K562 (cell line): Measurements from ENCODE around the gene ZNF618. TPM values are rescaled to one million over a fixed set of nuclear protein-coding genes. Genes with fewer than 3 reads are reported as not detected.

Experiments used
- ATAC-seq: fragments of 200-7000 bp; cut with Tn5 transposase; 3 replicates; pipeline ENCODE4 v1.9.1; 2020; ENCODE audit warnings: moderate library complexity
- BruUV-seq: library from RNA; stranded (reverse); fragments of 400-500 nt; replicated peaks from 2 replicates; lab custom pipeline; 2021; lab: Mats Ljungman, UMichigan
- CTCF ChIA-PET: fragments of 300-600 bp; formaldehyde crosslinking; extraction: SDS; loops from one replicate; lab custom pipeline; 2021; ENCODE audit warnings: low intra/inter-chr PET ratio; lab: Yijun Ruan, JAX
- POLR2A ChIA-PET: fragments of 300-600, 350-650 bp; sonication (Branson Sonifier 250); formaldehyde crosslinking; extraction: SDS; loops from one replicate; lab custom pipeline; 2021; ENCODE audit warnings: antibody characterized with exemption, inconsistent platforms; lab: Yijun Ruan, JAX
- DNase-seq, 4 experiments: peaks; one replicate each; pipeline versions ENCODE4 v3.0.0 to v3.0.0-alpha.2; 2011 to 2018; ENCODE audit warnings: low spot score in 3 of 4, mixed read lengths in 3 of 4; ENCODE audit errors: extremely low read depth in 1 of 4
- FAIRE-seq: peaks from 2 replicates; lab custom pipeline; 2011; peaks lifted over from hg19 to GRCh38; lab: Jason Lieb, UNC
- H2AFZ ChIP-seq: 2 replicates; pipeline ENCODE4 v1.6.0; 2011; ENCODE audit warnings: low read depth, low read length, control low read depth, inconsistent platforms
- H3K27ac ChIP-seq: fragments of 200-600 bp; 3 replicates; pipeline ENCODE4 v1.8.0; 2011; ENCODE audit warnings: low read depth, mild to moderate bottlenecking, control low read depth, inconsistent platforms, low read length, moderate library complexity, mixed read lengths; ENCODE audit errors: extremely low read depth
- H3K27me3 ChIP-seq, 2 experiments: fragments of 300-600 bp in 1 of 2; 2 replicates in 1 of 2; 3 replicates in 1 of 2; pipeline versions ENCODE4 v1.6.0 to v1.8.0; 2011; ENCODE audit warnings: inconsistent platforms in 2 of 2, low read length in 2 of 2, mild to moderate bottlenecking in 1 of 2, mixed read lengths in 1 of 2, moderate library complexity in 1 of 2; ENCODE audit not compliant: control insufficient read depth in 2 of 2, insufficient read depth in 2 of 2
- H3K36me3 ChIP-seq: fragments of 300-600 bp; 3 replicates; pipeline ENCODE4 v1.8.0; 2011; ENCODE audit warnings: mild to moderate bottlenecking, low read length, inconsistent platforms; ENCODE audit not compliant: control insufficient read depth, insufficient read depth
- H3K4me1 ChIP-seq, 2 experiments: fragments of 200-600 bp in 1 of 2; replicated peaks in 1 of 2; 2 replicates in 1 of 2; 3 replicates in 1 of 2; pipeline versions ENCODE4 v1.5.1 to v1.8.0; 2011; ENCODE audit warnings: inconsistent platforms in 2 of 2, low read length in 2 of 2, mild to moderate bottlenecking in 1 of 2, mixed read lengths in 1 of 2, moderate library complexity in 1 of 2; ENCODE audit not compliant: control insufficient read depth in 2 of 2, insufficient read depth in 2 of 2
- H3K4me2 ChIP-seq: 2 replicates; pipeline ENCODE4 v1.6.1; 2011; ENCODE audit warnings: low read length, control low read depth, inconsistent platforms, mixed read lengths; ENCODE audit not compliant: insufficient read depth
- H3K4me3 ChIP-seq: fragments of 200-600 bp; sonication (generic), shearing (Covaris generic); 2 replicates; pipeline ENCODE4 v1.5.1; 2016; ENCODE audit warnings: control low read depth, inconsistent platforms
- H3K79me2 ChIP-seq: fragments of 200-600 bp; 3 replicates; pipeline ENCODE4 v1.8.0; 2011; ENCODE audit warnings: low read length, inconsistent platforms; ENCODE audit not compliant: control insufficient read depth, insufficient read depth
- H3K9ac ChIP-seq, 2 experiments: 2 replicates each; pipeline versions ENCODE4 v1.6.0 to v1.6.1; 2011; ENCODE audit warnings: low read depth in 2 of 2, low read length in 2 of 2, control low read depth in 1 of 2, inconsistent platforms in 1 of 2, mild to moderate bottlenecking in 1 of 2, mixed read lengths in 1 of 2; ENCODE audit not compliant: insufficient read depth in 1 of 2
- H3K9me1 ChIP-seq: one replicate; pipeline ENCODE4 v1.6.0; 2011; ENCODE audit warnings: inconsistent platforms, mild to moderate bottlenecking, low read length, moderate library complexity; ENCODE audit not compliant: control insufficient read depth, insufficient read depth
- H3K9me3 ChIP-seq: replicated peaks from 2 replicates; pipeline ENCODE4 v1.5.1; 2011; ENCODE audit warnings: low read depth, low read length, inconsistent platforms; ENCODE audit not compliant: control insufficient read depth, insufficient read depth
- H4K20me1 ChIP-seq: replicated peaks from 2 replicates; pipeline ENCODE4 v1.6.1; 2011; ENCODE audit warnings: low read length, inconsistent platforms, mixed read lengths; ENCODE audit not compliant: control insufficient read depth, insufficient read depth
- CTCF ChIP-seq, 3 experiments: IDR thresholded peaks in 2 of 3; conservative IDR thresholded peaks in 1 of 3; 2 replicates each; pipeline ENCODE4 v1.5.1; 2011 to 2012; ENCODE audit warnings: low read length in 3 of 3, mild to moderate bottlenecking in 3 of 3, control low read depth in 2 of 3, improper control_type of control experiment in 1 of 3, inconsistent platforms in 1 of 3, low read depth in 1 of 3, mixed read lengths in 1 of 3, moderate library complexity in 1 of 3; ENCODE audit not compliant: insufficient read depth in 2 of 3
- ILK ChIP-seq: fragments of 450-650 bp; IDR thresholded peaks from 2 replicates; pipeline ENCODE4 v1.6.1; 2016; ENCODE audit warnings: missing genetic modification characterization, low read depth, mild to moderate bottlenecking, missing compliant biosample characterization, moderate library complexity, borderline replicate concordance
- POLR3A ChIP-seq: IDR thresholded peaks from 2 replicates; pipeline ENCODE4 v1.6.1; 2011; ENCODE audit warnings: borderline replicate concordance, mild to moderate bottlenecking, moderate library complexity; ENCODE audit not compliant: insufficient read length, insufficient read depth; ENCODE audit errors: extremely low read depth
- WGBS: fragments of 100-300 bp; shearing (Covaris generic); methylation state at CpG from one replicate; pipeline ENCODE4 v1.1.6; 2016; ENCODE audit warnings: low coverage, mixed read lengths; ENCODE audit not compliant: insufficient coverage; ENCODE audit errors: missing lambda C conversion rate; 5-methylcytosine and 5-hydroxymethylcytosine counted together
- in situ Hi-C: fragments of 300-500 bp; cut with MboI; formaldehyde crosslinking; loops from 4 replicates; pipeline ENCODE4 v1.15.0; 2018; ENCODE audit warnings: inconsistent platforms, mixed read lengths
- intact Hi-C: fragments of 100-400 bp; cut with micrococcal nuclease; formaldehyde crosslinking; loops from 2 replicates; pipeline ENCODE4 v1.14.2; 2022
- polyA plus RNA-seq, 8 experiments: library from polyadenylated mRNA; depleted of rRNA in 4 of 8; stranded (reverse) in 5 of 8; unstranded in 3 of 8; fragments of >200 nt; fragmentation: Nextera tagmentation in 2 of 8; fragmentation: Illumina TruSeq in 1 of 8; extraction: Ambion mirVana in 2 of 8; extraction: Trizol in 1 of 8; gene quantifications; 2 replicates each; pipeline versions ENCODE4 v1.2.1 to v1.2.3, GENCODE V29; 2011 to 2014; ENCODE audit warnings: inconsistent platforms in 1 of 8, missing spikeins in 1 of 8
- total RNA-seq, 7 experiments: library from RNA; depleted of rRNA in 6 of 7; stranded (reverse); fragments of >200 nt in 6 of 7; fragmentation: Illumina TruSeq in 2 of 7; extraction: Trizol in 2 of 7; gene quantifications; 2 replicates each; pipeline versions ENCODE4 v1.2.1 to v1.2.3, GENCODE V29; 2011 to 2021; ENCODE audit warnings: low replicate concordance in 1 of 7

Gene ZNF618
- total and polyA plus RNA-seq, 9 of the 15 experiments (the other 6 are each of a cell fraction or from before 2014, with no cell fraction given): 0.08 to 13.7 (median 3.4) TPM

GRCh38 chr9:114076237-114077161 is 200.4 kb downstream of the ZNF618 start:
- Histone ChIP-seq H3K9me1 (no peaks in the 10 kb centered on the region), H3K79me2 (no peaks in the 10 kb centered on the region), H3K27ac (no peak overlapping the region)
- no TSS peak for BruUV-seq
- POLR2A ChIA-PET: interaction anchor here (1.6 kb wide), 1 partner anchor 12 kb away, joined by 4 read pairs; no protein-coding TSS in a partner anchor
- TF ChIP-seq POLR3A: no peak
- peak in 2 of 3 experiments; percentile 10 to 19; a peak in 1 of 6 replicates for TF ChIP-seq CTCF (IDR thresholded peaks at IDR 0.05 in 2 of 3, conservative IDR thresholded peaks at IDR 0.05 in 1 of 3; ENCODE audit: insufficient read depth in 2 of 3, low read depth in 1 of 3, low read length in 3 of 3)
- TF ChIP-seq ILK: no peak
- TF ChIP-seq, all 486 proteins: peak for 1
- Histone ChIP-seq H2AFZ (no peak overlapping the region), H3K4me2 (no peak overlapping the region), H3K9me3 (no peaks in the 10 kb centered on the region), H3K36me3 (no peaks in the 10 kb centered on the region), H4K20me1 (no peaks in the 10 kb centered on the region), H3K9ac (no peak overlapping the region), H3K4me1 (peaks cover 5 to 6% of the 10 kb centered on the region in 2 experiments; a peak in 4 of 5 replicates), H3K27me3 (peaks cover 4 to 25% of the 10 kb centered on the region in 2 experiments; a peak in 3 of 5 replicates), H3K4me3 (no peak overlapping the region)
- CTCF ChIA-PET: no interaction called here
- no peak for DNase-seq
- intact Hi-C loops: loop anchor here (5.0 kb wide), 1 partner anchor 339 kb away; no protein-coding TSS in a partner anchor
- FAIRE-seq: no peak
- in situ Hi-C loops: no loop called here
- WGBS: 2% methylated on average over 13 of the region's 14 CpGs
- ATAC-seq: peak; percentile 66; the same call in 2 of the 3 replicates
